ENCODE results near the gene CDC42EP3.

DNA sequence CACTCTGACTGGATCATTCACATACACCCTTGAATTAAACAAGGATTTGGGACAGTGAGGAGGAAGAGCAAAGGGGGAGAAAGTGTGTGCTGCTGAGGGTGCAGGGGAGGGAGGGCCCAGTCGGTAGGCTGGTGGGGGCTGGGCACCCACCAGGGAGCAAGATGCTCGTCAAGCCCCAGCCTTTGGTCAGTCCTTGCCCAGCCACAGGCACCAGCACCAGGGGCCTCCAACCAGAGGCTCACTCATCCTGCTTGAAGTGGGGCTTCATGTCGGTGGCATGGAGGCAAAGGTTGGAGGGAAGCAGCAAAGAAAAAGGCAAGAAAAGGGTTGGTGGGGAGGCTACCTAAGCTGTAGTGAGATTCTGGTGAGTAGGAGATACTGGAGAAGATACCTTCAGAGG lies 21.9 kb downstream of the CDC42EP3 start:
- TF ChIP-seq, protein P1, sequence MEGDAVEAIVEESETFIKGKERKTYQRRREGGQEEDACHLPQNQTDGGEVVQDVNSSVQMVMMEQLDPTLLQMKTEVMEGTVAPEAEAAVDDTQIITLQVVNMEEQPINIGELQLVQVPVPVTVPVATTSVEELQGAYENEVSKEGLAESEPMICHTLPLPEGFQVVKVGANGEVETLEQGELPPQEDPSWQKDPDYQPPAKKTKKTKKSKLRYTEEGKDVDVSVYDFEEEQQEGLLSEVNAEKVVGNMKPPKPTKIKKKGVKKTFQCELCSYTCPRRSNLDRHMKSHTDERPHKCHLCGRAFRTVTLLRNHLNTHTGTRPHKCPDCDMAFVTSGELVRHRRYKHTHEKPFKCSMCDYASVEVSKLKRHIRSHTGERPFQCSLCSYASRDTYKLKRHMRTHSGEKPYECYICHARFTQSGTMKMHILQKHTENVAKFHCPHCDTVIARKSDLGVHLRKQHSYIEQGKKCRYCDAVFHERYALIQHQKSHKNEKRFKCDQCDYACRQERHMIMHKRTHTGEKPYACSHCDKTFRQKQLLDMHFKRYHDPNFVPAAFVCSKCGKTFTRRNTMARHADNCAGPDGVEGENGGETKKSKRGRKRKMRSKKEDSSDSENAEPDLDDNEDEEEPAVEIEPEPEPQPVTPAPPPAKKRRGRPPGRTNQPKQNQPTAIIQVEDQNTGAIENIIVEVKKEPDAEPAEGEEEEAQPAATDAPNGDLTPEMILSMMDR (IDR thresholded peaks at IDR 0.05; ENCODE audit: low read length), result no peak
- no peak for TF ChIP-seq EZH2 (optimal IDR thresholded peaks at IDR 0.05; ENCODE audit: low read depth, low read length)

Measured in MM.1S (cell line).